H1 (cell line): ENCODE measurements around the gene TP53BP2. TPM values are rescaled to one million over a fixed set of nuclear protein-coding genes. Genes with fewer than 3 reads are reported as not detected.

Experiments used
- CBX8 ChIP-seq: fragments of 300-800, 300-1000 bp; sonication (generic); IDR thresholded peaks from 2 replicates; pipeline ENCODE4 v1.7.1; 2016; ENCODE audit warnings: low read depth, low read length, borderline replicate concordance
- CREB1 ChIP-seq: IDR thresholded peaks from 2 replicates; pipeline ENCODE4 v1.6.1; 2012; ENCODE audit warnings: inconsistent platforms
- CTBP2 ChIP-seq: IDR thresholded peaks from 2 replicates; pipeline ENCODE4 v1.7.0; 2011; ENCODE audit warnings: borderline replicate concordance, mild to moderate bottlenecking, moderate library complexity, mixed read lengths, low read length; ENCODE audit not compliant: insufficient read depth, insufficient read length
- GTF2F1 ChIP-seq: IDR thresholded peaks from 2 replicates; pipeline ENCODE4 v1.6.1; 2012; ENCODE audit warnings: low read depth, low read length, improper control_type of control experiment, borderline replicate concordance
- KDM1A ChIP-seq: fragments of 200-600, 300-600 bp; sonication (generic); IDR thresholded peaks from 2 replicates; pipeline ENCODE4 v1.7.1; 2016; ENCODE audit warnings: mild to moderate bottlenecking, low read length, borderline replicate concordance
- KDM5A ChIP-seq: fragments of 200-600 bp; IDR thresholded peaks from 2 replicates; pipeline ENCODE4 v1.7.1; 2012; ENCODE audit warnings: mild to moderate bottlenecking, low read length, inconsistent platforms, mixed read lengths
- MAFK ChIP-seq: IDR thresholded peaks from 2 replicates; pipeline ENCODE4 v1.6.1; 2012; ENCODE audit warnings: low read depth, mild to moderate bottlenecking, improper control_type of control experiment, low read length
- PHF8 ChIP-seq: fragments of 200-600 bp; sonication (generic); conservative IDR thresholded peaks from 2 replicates; pipeline ENCODE4 v1.7.1; 2012; ENCODE audit warnings: low read depth, mild to moderate bottlenecking, inconsistent platforms, low read length, moderate library complexity
- YY1 ChIP-seq: IDR thresholded peaks from 2 replicates; pipeline ENCODE4 v1.6.1; 2011; ENCODE audit warnings: low read depth, mild to moderate bottlenecking, low read length
- polyA plus RNA-seq, 7 experiments: library from polyadenylated mRNA; depleted of rRNA in 3 of 7; stranded (reverse) in 5 of 7; unstranded in 2 of 7; fragments of >200 nt in 5 of 7; fragments of 200-250 nt in 2 of 7; gene quantifications; 1 replicate in 5 of 7; 2 replicates in 1 of 7; 4 replicates in 1 of 7; pipeline versions ENCODE4 v1.2.1 to v1.2.3, GENCODE V29; 2011 to 2013; ENCODE audit warnings: missing spikeins in 2 of 7, mixed read lengths in 2 of 7
- total RNA-seq: library from RNA; stranded (reverse); fragmentation: NEBNext Ultra II Directional; extraction: Animal tissue kit (Norgen Biotek cat#: 25700); gene quantifications from 2 replicates; pipeline ENCODE4 v1.2.1, GENCODE V29; 2021

The TP53BP2 gene
- total and polyA plus RNA-seq, 2 of the 8 experiments (the other 6 are each of a cell fraction or from before 2014, with no cell fraction given), result 18.0 to 38.7 TPM

GRCh38 chr1:223730479-223731132 is 115.1 kb downstream of the TP53BP2 start (continued):
- TF ChIP-seq CBX8 (no peak), CREB1 (no peak), KDM1A (no peak), CTBP2 (no peak), KDM5A (no peak), YY1 (no peak), GTF2F1 (no peak), MAFK (no peak), PHF8 (no peak)
- TF ChIP-seq, all 59 proteins: peak for 0
